ENCODE data around the gene CITED1. TPM values are rescaled to one million over a fixed set of nuclear protein-coding genes. Genes with fewer than 3 reads are reported as not detected.

The CITED1 gene
- total RNA-seq, 1 experiment from 2014 or later: 2.8 TPM

DNA sequence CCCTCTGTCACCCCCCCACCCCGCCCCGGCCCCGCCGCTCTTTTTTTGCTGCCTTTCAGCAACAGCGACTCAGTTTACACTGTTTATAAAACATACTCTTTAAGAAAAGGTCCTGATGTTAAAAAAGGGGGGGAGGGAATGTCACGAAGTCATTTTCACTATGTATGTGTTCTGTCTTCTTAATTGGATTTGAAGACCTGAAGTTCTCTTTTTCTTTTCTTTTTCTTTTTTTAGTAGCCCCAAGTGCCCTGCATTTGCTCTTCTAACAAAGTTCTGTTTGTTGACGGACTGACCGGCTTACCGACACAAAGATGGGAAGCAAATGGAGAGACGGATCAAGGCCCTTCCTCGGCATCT lies 2.5 kb upstream of the CITED1 start:
- Histone ChIP-seq H3K9me2 (ENCODE audit: insufficient read depth) (no peaks in the 10 kb centered on the region), H3K27ac (ENCODE audit: low read depth, low read length) (no peak overlapping the region), H4K20me1 (ENCODE audit: insufficient read depth) (no peaks in the 10 kb centered on the region), H3K79me2 (ENCODE audit: insufficient read depth, low read length) (no peaks in the 10 kb centered on the region), H3K4me1 (ENCODE audit: control insufficient read depth in 1 of 2, insufficient read depth in 2 of 2, low read length in 2 of 2) (peaks cover 2 to 22% of the 10 kb centered on the region in 2 experiments; a peak in 3 of 4 replicates), H2AFZ (ENCODE audit: low read depth, low read length, poor library complexity, severe bottlenecking) (no peak overlapping the region), H3K36me3 (ENCODE audit: control insufficient read depth in 1 of 2, insufficient read depth in 2 of 2, low read length in 2 of 2) (no peaks in the 10 kb centered on the region), H3K27me3 (ENCODE audit: insufficient read depth, low read length) (no peaks in the 10 kb centered on the region; the same call in 1 of the 2 replicates), H3K9me3 (ENCODE audit: control insufficient read depth in 1 of 2, insufficient read depth in 1 of 2, low read depth in 1 of 2, low read length in 2 of 2) (no peaks in the 10 kb centered on the region), H3K9ac (ENCODE audit: low read length) (no peak overlapping the region), H3K4me3 (replicated peaks in 1 of 2; ENCODE audit: low read depth in 1 of 2, low read length in 2 of 2) (no peak overlapping the region), H3K4me2 (ENCODE audit: low read length) (peak overlapping the region; percentile 76)
- no TSS peak for BruUV-seq (replicated peaks)
- ChIA-PET RAD21 (ENCODE audit: low non-redundant PET in 1 of 2, low total read pairs in 2 of 2, uncharacterized antibody in 2 of 2, unreplicated experiment in 2 of 2) (no interaction called here), POLR2A (no interaction called here), CTCF (interaction anchor here (2.0 kb wide), 1 partner anchor 10 kb away, joined by 5 read pairs; no protein-coding TSS in a partner anchor)
- intact Hi-C loops (cut with micrococcal nuclease): loop anchor here (10.0 kb wide), 1 partner anchor 237 kb away; no protein-coding TSS in a partner anchor
- TF ChIP-seq SRF (IDR thresholded peaks at IDR 0.05; ENCODE audit: low read depth) (no peak), YY1 (IDR thresholded peaks at IDR 0.05; ENCODE audit: extremely low read depth, insufficient replicate concordance, low read depth, low read length) (no peak), SP1 (IDR thresholded peaks at IDR 0.05; ENCODE audit: low read depth) (no peak), ZFX (IDR thresholded peaks at IDR 0.05) (no peak), ELF1 (IDR thresholded peaks at IDR 0.05; ENCODE audit: borderline replicate concordance, low read depth) (no peak), JUND (IDR thresholded peaks at IDR 0.05) (no peak)
- TF ChIP-seq, protein P1, sequence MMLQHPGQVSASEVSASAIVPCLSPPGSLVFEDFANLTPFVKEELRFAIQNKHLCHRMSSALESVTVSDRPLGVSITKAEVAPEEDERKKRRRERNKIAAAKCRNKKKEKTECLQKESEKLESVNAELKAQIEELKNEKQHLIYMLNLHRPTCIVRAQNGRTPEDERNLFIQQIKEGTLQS (IDR thresholded peaks at IDR 0.05): no peak
- ATAC-seq (no peak), DNase-seq (ENCODE audit: low read depth, low spot score) (no peak)

DNA sequence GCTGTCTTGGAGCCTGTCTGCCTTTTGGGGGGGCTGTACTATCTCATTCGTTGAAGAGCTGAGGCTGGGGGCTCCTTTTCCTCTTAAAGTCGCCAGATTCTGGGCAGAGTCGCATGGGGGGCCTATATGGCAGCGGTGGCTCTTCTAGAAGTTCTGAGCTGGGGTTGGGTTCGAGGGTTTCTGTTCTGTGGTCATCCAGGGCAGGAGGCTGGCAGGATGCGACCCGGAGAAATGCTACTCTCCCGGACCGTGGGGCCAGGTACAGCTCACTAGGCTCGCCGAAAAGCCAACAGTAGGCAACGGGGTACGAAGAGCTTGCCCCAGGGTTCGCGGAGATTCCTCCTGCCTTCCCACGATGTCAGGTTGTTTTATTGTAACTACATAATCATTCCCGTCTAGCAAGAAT lies 1.9 kb upstream of the CITED1 start:
- RAD21 ChIA-PET (ENCODE audit: low non-redundant PET in 1 of 2, low total read pairs in 2 of 2, uncharacterized antibody in 2 of 2, unreplicated experiment in 2 of 2): no interaction called here
- no TSS peak for BruUV-seq (replicated peaks)
- Histone ChIP-seq H3K27me3 (ENCODE audit: insufficient read depth, low read length) (no peaks in the 10 kb centered on the region; the same call in 1 of the 2 replicates), H3K9ac (ENCODE audit: low read length) (no peak overlapping the region), H4K20me1 (ENCODE audit: insufficient read depth) (no peaks in the 10 kb centered on the region), H3K4me1 (ENCODE audit: control insufficient read depth in 1 of 2, insufficient read depth in 2 of 2, low read length in 2 of 2) (peaks cover 2 to 22% of the 10 kb centered on the region in 2 experiments; a peak in 3 of 4 replicates), H3K27ac (ENCODE audit: low read depth, low read length) (no peak overlapping the region), H3K4me3 (replicated peaks in 1 of 2; ENCODE audit: low read depth in 1 of 2, low read length in 2 of 2) (peak overlapping the region; percentile 51 to 60), H2AFZ (ENCODE audit: low read depth, low read length, poor library complexity, severe bottlenecking) (no peak overlapping the region), H3K4me2 (ENCODE audit: low read length) (peak overlapping the region; percentile 84), H3K9me2 (ENCODE audit: insufficient read depth) (no peaks in the 10 kb centered on the region), H3K9me3 (ENCODE audit: control insufficient read depth in 1 of 2, insufficient read depth in 1 of 2, low read depth in 1 of 2, low read length in 2 of 2) (no peaks in the 10 kb centered on the region), H3K79me2 (ENCODE audit: insufficient read depth, low read length) (no peaks in the 10 kb centered on the region), H3K36me3 (ENCODE audit: control insufficient read depth in 1 of 2, insufficient read depth in 2 of 2, low read length in 2 of 2) (no peaks in the 10 kb centered on the region)
- intact Hi-C loops (cut with micrococcal nuclease): loop anchor here (10.0 kb wide), 1 partner anchor 237 kb away; no protein-coding TSS in a partner anchor
- DNase-seq (ENCODE audit: low read depth, low spot score) (no peak), ATAC-seq (no peak)
- CTCF ChIA-PET: interaction anchor here (2.0 kb wide), 1 partner anchor 10 kb away, joined by 5 read pairs; no protein-coding TSS in a partner anchor
- POLR2A ChIA-PET: no interaction called here
- TF ChIP-seq ZNF274 (IDR thresholded peaks at IDR 0.05; ENCODE audit: low read depth, low read length): no peak
- no peak for TF ChIP-seq POLR2A (IDR thresholded peaks at IDR 0.05; ENCODE audit: borderline replicate concordance, extremely low read depth, insufficient read depth, insufficient read length)
- TF ChIP-seq TCF7L2 (IDR thresholded peaks at IDR 0.05; ENCODE audit: borderline replicate concordance, extremely low read depth, insufficient read depth, insufficient read length): no peak
- TF ChIP-seq EGR1 (IDR thresholded peaks at IDR 0.05; ENCODE audit: low read depth): no peak
- no peak for TF ChIP-seq SRF (IDR thresholded peaks at IDR 0.05; ENCODE audit: low read depth)
- TF ChIP-seq CEBPB (IDR thresholded peaks at IDR 0.05; ENCODE audit: low read depth): no peak
- TF ChIP-seq EZH2phosphoT487 (IDR thresholded peaks at IDR 0.05; ENCODE audit: borderline replicate concordance): no peak
- TF ChIP-seq ZFX (IDR thresholded peaks at IDR 0.05): no peak
- TF ChIP-seq YY1 (IDR thresholded peaks at IDR 0.05; ENCODE audit: extremely low read depth, insufficient replicate concordance, low read depth, low read length): no peak
- TF ChIP-seq CBX3 (IDR thresholded peaks at IDR 0.05; ENCODE audit: low read depth): no peak
- TF ChIP-seq, protein P2, sequence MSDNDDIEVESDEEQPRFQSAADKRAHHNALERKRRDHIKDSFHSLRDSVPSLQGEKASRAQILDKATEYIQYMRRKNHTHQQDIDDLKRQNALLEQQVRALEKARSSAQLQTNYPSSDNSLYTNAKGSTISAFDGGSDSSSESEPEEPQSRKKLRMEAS (IDR thresholded peaks at IDR 0.05): no peak
- no peak for TF ChIP-seq POLR2AphosphoS5 (IDR thresholded peaks at IDR 0.05; ENCODE audit: low read depth, low read length)
- no peak for TF ChIP-seq ELF1 (IDR thresholded peaks at IDR 0.05; ENCODE audit: borderline replicate concordance, low read depth)
- TF ChIP-seq, protein P3, sequence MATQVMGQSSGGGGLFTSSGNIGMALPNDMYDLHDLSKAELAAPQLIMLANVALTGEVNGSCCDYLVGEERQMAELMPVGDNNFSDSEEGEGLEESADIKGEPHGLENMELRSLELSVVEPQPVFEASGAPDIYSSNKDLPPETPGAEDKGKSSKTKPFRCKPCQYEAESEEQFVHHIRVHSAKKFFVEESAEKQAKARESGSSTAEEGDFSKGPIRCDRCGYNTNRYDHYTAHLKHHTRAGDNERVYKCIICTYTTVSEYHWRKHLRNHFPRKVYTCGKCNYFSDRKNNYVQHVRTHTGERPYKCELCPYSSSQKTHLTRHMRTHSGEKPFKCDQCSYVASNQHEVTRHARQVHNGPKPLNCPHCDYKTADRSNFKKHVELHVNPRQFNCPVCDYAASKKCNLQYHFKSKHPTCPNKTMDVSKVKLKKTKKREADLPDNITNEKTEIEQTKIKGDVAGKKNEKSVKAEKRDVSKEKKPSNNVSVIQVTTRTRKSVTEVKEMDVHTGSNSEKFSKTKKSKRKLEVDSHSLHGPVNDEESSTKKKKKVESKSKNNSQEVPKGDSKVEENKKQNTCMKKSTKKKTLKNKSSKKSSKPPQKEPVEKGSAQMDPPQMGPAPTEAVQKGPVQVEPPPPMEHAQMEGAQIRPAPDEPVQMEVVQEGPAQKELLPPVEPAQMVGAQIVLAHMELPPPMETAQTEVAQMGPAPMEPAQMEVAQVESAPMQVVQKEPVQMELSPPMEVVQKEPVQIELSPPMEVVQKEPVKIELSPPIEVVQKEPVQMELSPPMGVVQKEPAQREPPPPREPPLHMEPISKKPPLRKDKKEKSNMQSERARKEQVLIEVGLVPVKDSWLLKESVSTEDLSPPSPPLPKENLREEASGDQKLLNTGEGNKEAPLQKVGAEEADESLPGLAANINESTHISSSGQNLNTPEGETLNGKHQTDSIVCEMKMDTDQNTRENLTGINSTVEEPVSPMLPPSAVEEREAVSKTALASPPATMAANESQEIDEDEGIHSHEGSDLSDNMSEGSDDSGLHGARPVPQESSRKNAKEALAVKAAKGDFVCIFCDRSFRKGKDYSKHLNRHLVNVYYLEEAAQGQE (IDR thresholded peaks at IDR 0.05; ENCODE audit: low read depth): no peak
- no peak for TF ChIP-seq FOSL1 (IDR thresholded peaks at IDR 0.05; ENCODE audit: low read depth)
- TF ChIP-seq EZH2 (IDR thresholded peaks at IDR 0.05): no peak
- TF ChIP-seq SP1 (IDR thresholded peaks at IDR 0.05; ENCODE audit: low read depth): no peak
